Umbilical cord (tissue), 2 donors: ENCODE results near the gene CYGB. TPM values are rescaled to one million over a fixed set of nuclear protein-coding genes. Genes with fewer than 3 reads are reported as not detected.
"Not testable (repeated sequence)": the region's sequence is repeated elsewhere in the genome, so short reads cannot be mapped to it uniquely, and the experiment has no call there.

ENCODE experiments used
- DNase-seq: peaks from one replicate; pipeline ENCODE4 v3.0.0-alpha.2; 2015; ENCODE audit warnings: low spot score
- total RNA-seq: library from RNA; depleted of rRNA; stranded (reverse); fragments of >200 nt; gene quantifications from one replicate; pipeline ENCODE4 v1.2.3, GENCODE V29; 2014; ENCODE audit warnings: low replicate concordance; ENCODE audit not compliant: insufficient read depth

The CYGB gene
- total RNA-seq, 1 donor from 2014 or later, result 0.24 TPM

DNA sequence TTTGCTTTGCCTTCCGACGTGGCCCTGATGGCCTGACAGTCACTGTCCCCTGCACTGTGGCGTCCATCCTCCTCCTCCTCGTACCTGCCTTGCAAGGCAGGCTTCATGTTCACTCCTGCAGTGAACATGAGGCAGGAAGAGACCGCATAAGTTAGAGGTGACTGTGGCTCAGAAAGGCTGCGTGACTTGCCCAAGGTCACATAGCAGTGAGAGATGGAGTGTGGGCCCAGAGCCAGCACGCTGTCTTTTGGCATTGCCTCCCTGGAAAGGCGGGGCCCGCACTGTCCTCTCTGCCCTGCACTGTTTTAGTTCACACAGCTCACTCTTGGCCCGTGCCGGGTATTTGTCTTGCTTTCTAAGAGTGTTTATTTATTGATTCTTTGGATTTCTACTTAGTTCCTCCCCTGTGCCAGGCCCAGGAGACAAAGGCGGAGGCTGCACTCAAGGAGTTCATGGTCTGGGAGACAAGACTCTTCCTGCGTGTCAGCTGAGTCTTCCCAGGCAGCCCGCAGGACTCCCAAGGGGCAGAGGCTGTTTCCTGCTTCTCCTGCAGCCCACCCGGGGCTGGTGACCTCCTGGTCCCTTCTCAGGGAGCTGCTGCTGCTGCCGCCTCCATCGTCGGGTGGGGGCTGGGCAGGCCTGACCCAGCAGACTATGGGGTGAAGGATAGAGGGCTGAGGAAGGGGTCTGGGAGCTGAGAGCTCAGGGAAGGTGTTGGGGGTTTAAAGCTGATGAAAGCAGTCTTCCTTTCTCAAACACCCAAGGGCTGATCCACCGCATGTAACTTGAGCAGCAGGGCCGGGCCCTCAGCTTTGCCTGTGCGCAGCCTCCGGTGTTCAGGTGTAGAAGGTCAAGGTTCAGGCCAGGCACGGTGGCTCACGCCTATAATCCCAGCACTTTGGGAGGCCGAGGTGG, 12.7 kb downstream of the CYGB start:
- DNase-seq, result no peak

GRCh38 chr17:76523084-76524037, 14.1 kb downstream of the CYGB start:
- DNase-seq, result no peak

DNA sequence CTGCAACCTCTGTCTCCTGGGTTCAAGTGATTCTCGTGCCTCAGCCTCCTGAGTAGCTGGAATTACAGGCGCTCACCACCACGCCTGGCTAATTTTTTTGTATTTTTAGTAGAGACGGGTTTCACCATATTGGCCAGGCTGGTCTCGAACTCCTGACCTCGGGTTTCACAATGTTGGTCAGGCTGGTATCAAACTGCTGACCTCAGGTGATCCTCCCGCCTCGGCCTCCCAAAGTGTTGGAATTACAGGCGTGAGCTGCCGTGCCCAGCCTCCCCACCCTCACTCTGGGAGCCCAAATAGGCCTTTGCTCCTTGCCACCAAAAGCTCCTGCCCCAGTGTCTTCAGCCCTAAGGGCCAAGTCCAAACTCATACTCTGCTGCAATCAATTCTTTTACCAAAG, 15.8 kb downstream of the CYGB start:
- not testable (repeated sequence) for DNase-seq

- DNase-seq, result no peak
These were observed 16.2 kb downstream of the CYGB start for GRCh38 chr17:76521262-76521661.

GRCh38 chr17:76519048-76519966, 18.2 kb downstream of the CYGB start:
- no peak for DNase-seq

GRCh38 chr17:76517638-76518038, 19.9 kb downstream of the CYGB start:
- DNase-seq, result no peak

GRCh38 chr17:76515274-76515949, 22.1 kb downstream of the CYGB start:
- no peak for DNase-seq

GRCh38 chr17:76514355-76514754, 23.2 kb downstream of the CYGB start:
- DNase-seq, result not testable (repeated sequence)

DNA sequence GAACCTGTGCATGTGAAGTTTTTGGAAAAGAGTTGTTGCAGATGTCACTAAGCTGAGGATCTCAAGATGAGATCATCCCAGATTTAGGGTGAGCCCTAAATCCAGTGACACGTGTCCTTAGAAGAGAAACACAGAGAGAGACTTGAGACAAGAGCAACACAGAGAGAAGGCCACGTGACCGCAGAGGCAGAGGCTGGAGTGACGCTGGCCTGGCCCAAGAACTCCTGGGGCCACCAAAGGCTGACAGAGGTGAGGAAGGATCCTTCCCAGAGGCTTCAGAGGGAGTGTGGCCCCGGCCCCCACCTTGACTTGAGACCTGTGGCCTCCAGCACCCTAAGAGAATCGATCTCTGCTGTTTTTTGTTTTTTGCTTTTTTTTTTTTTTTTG, 24.2 kb downstream of the CYGB start:
- DNase-seq, result no peak

DNA sequence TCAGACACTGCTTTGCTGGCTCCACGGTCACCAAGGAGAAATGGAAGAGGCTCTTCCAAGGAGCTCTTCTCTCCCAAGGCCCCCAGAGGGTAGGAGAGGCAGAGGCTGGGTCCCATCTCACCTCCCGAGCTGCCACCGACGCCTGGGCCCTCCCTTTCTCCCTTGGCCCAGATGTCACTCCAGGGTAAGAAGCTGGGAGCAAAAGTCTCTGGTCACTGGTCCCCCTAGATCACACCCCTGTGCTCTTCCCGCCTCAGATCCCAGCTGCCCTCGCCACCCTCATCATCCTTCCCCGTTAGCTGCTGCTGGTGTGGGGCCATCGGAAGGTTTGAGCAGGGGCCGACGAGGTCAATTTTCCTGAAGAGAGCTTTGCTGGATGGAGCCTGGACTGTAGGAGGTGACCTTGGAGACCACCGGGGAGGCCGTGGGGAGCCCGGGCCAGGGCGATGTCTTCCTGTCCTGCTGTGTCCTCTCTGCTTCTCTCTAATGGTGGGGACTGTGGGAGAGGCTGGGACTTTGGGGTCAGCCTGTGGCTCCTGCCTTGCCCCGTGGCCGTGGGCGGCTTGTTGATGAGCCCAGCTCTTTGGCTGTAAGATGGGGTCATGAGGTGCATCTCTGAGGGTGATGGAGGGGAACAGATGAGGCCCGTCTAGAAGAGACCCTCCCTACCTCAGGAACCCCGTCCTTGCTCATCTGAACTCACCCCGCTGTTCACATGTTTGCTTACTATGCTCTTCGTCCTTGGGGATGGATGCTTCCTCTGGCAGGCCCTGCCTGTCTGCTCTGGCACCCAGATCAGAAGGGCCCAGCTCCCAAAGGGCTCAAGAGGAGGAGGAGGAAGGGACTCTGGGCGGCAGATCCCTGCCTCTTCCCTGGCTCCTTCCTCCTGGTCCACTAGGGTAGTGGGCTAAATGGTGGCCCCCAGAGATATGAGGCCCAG, 24.9 kb downstream of the CYGB start:
- DNase-seq, result no peak

DNA sequence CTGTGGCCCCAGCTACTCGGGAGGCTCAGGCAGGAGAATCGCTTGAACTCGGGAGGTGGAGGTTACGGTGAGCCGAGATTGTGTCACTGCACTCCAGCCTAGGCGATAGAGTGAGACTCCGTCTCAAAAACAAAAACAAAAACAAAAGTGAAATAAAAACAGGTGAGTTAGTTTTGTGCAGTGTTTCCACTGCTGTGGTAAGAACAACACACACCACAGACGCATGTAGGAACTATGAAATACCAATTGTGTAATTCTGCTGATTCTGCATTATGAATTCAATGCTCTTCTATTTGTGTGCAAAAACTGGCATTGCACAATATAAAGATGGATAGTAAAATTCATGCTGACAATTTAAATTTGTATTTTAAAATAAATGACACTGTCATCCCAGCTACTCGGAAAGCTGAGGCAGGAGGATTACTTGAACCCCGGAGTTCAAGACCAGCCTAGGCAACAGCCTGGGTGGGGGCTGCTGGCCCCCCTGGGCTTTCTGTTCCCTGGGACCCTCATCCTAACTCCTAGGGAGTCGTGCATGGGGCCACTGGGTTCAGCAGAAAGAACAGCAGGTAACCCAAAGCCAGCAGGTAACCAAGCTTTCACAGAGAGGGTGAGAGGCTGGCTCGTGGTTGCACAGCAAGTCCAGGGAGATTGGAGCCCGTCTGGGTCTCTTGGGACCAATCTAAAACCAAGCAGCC, 25.7 kb downstream of the CYGB start:
- no peak for DNase-seq

GRCh38 chr17:76510831-76511244, 26.7 kb downstream of the CYGB start:
- no peak for DNase-seq

DNA sequence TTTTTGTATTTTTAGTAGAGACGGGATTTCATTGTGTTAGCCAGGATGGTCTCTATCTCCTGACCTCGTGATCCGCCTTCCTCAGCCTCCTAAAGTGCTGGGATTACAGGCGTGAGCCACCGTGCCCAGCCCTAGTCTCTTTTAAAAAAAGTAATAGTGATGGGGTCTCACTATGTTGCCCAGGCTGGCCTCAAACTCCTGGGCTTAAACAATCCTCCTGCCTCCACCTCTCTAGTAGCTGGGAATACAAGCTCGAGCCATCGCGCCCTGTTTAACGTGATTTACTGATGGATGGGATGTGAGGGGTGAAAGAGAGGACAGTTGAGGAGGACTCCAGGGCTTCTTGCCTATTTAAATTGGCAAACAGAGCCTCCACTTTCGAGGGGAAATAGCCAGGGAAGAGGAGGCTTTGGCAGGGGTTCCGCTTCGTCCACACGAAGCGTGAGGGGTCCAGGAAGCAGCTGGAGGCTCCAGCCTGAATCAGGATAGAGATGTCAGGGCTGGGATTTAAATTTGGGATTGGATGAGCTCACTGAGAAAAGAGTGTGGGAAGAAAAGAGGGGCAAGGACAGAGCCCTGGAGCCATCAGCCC, 28.9 kb downstream of the CYGB start:
- DNase-seq, result not testable (repeated sequence)

DNA sequence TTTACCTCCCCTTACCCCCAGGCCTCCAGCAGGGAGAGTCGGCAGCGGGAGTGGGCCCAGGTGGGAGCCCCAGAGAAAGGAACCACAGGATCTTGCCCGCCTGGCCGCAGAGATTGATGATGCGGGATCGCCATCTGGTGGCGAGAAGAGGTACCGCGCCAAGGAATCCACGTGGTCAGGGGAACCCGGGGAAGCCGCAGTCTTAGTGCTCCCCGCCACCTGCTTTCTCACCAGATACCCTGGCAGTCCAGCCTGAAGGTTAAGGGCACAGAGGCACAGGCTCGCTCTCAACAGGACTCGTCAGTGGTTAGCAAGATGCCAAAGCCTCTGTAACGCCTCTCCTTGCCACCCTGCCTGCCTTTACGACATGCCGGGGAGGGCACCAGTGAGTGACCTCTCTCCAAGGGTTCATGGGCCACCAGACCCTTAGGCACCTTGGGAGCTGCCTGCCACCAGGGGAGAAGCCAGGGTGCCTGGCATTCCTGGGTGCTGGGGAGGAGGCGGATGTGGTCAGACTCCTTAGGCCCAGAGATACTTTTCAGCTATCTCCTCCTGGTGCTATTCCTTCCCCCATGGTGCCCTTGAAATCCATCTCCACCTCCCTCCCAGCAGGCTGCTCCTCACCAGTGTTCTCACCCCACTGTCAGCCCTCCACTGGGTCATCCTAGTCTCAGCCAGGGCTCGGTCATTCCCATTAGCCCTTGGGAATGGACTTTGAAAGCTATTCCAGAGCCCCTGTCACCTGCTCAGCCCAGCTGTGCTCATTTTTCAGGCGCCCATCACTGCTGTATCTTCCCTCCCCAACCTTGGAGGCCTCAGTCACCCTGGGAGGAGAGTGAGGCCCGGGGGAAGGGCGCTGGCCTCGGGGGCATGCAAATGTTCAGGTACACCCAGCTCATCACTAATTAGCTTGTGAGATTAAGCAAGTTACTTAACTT, 30.8 kb downstream of the CYGB start:
- DNase-seq, result peak; percentile 73

GRCh38 chr17:76504117-76504516, 33.4 kb downstream of the CYGB start:
- no peak for DNase-seq

- no peak for DNase-seq
These were observed 34.9 kb downstream of the CYGB start for GRCh38 chr17:76502341-76503211.
